NCI-H1105 (cell line): ENCODE measurements around the gene RPL11.
"Not testable (repeated sequence)": the region's sequence is repeated elsewhere in the genome, so short reads cannot be mapped to it uniquely, and the experiment has no call there.

ENCODE experiments used
- DNase-seq: peaks from one replicate; lab custom pipeline; 2025; lab: John Stamatoyannopoulos, UW

RPL11 gene

GRCh38 chr1:23685197-23685596 is 6.4 kb upstream of the RPL11 start:
- DNase-seq, result not testable (repeated sequence)

- DNase-seq, result not testable (repeated sequence)
Measured at GRCh38 chr1:23687680-23688079, 3.9 kb upstream of the RPL11 start.

- DNase-seq, result not testable (repeated sequence)
Measured at GRCh38 chr1:23688281-23688680, 3.3 kb upstream of the RPL11 start.

- no peak for DNase-seq
Measured at GRCh38 chr1:23692308-23692871, 784 bp downstream of the RPL11 start.

DNA sequence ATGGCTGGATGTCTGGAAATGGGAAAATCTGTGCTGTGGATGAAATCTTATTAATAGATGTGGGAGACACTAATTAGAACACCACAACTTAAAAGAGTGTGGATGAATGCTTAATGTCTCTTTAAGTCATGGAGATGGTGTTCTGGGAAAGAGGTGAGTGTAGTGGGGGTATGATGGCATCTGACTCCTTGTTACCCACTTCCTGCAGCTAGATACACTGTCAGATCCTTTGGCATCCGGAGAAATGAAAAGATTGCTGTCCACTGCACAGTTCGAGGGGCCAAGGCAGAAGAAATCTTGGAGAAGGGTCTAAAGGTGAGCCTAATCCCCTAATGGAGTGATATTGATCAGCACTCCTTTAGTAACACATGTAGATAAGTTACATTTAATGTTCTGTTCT is 2.0 kb downstream of the RPL11 start:
- DNase-seq, result no peak

GRCh38 chr1:23694371-23694770 is 2.8 kb downstream of the RPL11 start:
- no peak for DNase-seq

DNA sequence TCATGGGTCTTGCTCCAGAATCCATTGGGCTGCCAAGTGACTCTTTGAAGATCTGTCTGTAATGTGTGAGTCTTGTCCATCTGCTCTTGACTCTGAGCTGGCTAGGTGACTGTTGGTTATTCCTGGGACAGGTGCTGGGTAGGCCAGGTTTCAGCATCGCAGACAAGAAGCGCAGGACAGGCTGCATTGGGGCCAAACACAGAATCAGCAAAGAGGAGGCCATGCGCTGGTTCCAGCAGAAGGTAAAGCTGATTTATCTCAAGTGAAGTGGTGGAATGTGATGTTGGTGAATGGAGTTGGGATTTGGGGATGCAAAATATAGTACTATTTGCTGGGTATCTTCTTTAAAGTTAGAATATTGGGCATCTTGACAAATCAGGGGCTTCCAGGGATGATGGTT is 4.1 kb downstream of the RPL11 start:
- no peak for DNase-seq

DNA sequence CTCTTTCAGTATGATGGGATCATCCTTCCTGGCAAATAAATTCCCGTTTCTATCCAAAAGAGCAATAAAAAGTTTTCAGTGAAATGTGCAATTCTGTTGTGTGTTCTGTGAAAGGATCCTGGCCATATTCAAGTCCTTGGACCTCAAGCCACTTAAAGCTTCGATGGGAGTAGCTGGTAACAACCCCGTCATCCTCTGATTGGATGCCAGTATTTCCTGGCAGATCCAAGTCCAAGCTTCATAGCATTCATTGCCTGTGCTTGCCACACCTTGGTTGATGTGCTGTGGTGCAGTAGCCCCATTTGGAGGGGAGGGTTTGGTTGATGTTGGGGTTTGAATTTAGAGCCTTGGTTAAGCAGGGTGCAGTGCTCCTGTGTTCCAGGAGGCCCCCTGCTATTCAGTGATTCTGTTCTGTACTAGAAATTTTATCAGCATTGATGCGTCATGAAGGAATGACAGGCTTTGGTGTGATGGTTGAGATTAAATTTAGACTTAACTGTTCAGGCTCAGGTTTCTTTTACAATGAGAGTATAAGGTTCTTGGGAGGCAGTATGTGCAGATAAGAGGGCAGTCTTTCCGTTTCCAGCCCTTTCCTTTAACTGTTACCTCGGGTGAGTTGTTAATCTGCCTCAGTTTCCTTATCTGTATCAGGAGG is 4.9 kb downstream of the RPL11 start:
- DNase-seq, result no peak

- no peak for DNase-seq
Measured at GRCh38 chr1:23698466-23698865, 6.9 kb downstream of the RPL11 start.

DNA sequence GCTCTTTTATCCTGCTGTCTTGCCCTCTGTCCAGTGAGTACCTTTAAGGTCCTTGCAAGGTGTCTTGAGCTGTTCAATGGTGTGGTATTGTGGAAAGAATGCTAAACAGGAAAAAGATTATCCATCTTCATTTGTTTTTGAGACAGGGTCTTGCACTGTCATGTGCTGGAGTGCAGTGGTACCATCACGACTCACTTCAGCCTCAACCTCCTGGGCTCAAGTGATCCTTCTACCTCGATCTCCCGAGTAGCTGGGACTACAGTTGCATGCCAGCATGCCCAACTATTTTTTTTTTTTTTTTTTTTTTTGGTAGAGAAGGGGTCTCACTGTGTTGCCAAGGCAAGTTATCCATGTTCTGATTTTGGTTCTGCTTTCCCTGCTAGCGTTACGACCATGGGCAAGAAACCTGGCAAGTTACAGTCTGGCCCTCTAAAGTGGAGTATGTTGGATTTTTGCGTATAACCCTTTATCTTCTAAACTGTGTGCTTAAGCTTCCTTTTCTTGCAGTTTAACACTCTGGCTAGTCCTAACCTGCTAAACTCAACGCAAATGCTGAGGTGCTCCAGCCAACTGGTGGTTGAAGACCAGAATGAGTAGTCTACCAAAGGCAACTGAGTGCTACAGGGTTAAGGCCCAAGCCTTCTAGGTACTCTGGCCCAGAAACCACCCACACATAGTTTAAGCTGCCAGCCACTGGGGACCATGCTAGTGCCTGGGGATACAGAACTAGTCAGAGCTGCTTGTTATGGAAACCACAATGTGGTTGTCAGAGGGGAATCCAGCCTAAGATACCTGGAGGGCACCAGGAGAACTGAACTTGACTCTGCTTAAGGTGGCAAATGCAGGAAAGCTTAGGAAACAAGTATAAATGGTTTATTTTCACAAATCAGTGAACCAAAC is 7.9 kb downstream of the RPL11 start:
- no peak for DNase-seq

DNA sequence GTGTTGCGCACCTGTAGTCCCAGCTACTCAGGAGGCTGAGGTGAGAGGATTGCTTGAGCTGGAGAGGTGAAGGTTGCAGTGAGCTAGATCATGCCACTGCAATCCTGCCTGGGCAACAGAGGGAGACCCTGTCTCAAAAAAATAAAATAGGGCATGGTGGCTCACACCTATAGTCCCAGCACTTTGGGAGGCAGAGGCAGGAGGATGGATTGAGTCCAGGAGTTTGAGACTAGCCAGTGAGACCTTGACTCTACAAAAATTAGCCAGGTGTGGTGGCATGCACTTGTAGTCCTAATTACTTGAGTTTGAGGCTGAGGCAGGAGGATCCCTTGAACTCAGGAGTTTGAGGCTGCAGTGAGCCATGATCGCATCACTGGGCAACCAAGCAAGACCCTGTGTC is 9.7 kb downstream of the RPL11 start:
- DNase-seq, result no peak

GRCh38 chr1:23701996-23702395 is 10.4 kb downstream of the RPL11 start:
- DNase-seq, result no peak

GRCh38 chr1:23704834-23705495 is 13.4 kb downstream of the RPL11 start:
- no peak for DNase-seq

- no peak for DNase-seq
Measured at GRCh38 chr1:23709229-23709628, 17.6 kb downstream of the RPL11 start.

DNA sequence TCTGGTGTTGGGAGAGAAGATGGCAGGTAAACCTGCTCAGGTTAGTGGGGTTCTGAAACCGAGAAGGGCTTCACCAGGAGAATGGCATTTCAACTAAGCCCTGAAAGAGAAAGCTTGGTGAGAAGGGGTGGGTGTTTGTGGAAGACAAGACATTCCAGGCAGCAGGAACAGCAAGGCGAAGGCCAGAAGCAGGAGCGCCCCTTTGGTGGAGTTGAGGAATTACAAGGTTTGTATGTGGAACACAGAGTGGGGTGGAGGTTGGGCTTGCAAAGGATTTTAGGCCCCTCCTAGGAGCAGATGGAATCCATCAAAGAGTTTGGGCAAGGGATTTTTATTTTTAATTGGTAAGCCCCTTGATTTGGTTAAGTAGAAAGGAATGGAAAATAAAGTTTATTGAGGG is 26.9 kb downstream of the RPL11 start:
- DNase-seq, result peak; percentile 14

- DNase-seq, result no peak
Measured at GRCh38 chr1:23719162-23719820, 27.7 kb downstream of the RPL11 start.

GRCh38 chr1:23720256-23720995 is 28.8 kb downstream of the RPL11 start:
- no peak for DNase-seq

GRCh38 chr1:23722652-23723051 is 31.0 kb downstream of the RPL11 start:
- DNase-seq, result no peak

DNA sequence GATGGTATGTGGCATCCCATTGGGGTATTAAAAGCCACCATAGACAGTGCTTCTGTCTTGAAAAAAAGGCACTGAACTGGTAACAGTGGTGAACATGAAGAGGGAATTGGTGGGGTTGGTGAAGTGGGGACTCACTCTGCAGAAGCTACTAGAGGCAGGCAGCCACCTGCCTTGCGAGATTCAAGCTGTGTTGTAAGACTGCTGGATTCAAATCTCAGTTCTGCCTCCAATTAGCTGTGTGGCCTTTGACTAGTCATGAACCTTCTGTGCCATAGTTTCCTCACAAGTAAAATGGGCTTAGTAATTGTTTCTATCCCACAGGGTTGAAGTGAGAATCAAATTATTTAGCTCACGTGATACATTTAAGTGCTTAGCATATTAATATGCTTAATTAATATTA is 35.1 kb downstream of the RPL11 start:
- DNase-seq, result no peak

DNA sequence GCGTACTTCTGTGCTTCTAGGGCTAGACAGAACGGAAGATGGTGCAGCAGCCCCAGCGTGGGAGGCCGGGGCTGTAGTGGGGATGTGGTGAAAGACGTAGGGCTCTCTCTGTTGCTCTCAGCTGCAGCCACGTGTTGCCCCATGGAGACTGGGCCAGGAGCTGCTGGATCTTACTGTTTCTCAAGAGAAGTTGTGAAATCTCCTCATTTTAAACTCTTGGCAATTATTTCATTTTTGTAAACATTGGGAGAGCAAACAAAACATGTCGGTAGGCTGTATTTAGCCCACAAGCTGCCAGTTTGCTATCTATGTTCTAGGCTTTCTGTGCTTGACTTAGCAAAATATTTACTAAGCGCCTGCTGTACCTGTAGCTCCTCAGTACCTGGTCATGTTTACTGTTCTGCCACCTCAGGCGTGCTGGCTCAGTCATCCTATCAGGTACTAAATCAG is 35.8 kb downstream of the RPL11 start:
- DNase-seq, result no peak
